Activated CD4-positive, alpha-beta T cell treated with anti-CD3 and anti-CD28 coated beads, Interleukin-2, amount 50 U/mL, for 1 hour (primary cell): ENCODE results near the gene CAMK1.

Source experiments
- DNase-seq: peaks from one replicate; pipeline ENCODE4 v3.0.0-alpha.2; 2020

Gene CAMK1

GRCh38 chr3:9770276-9770812, 597 bp upstream of the CAMK1 start:
- DNase-seq, result no peak

GRCh38 chr3:9769012-9769411, 735 bp downstream of the CAMK1 start:
- DNase-seq, result no peak

GRCh38 chr3:9768141-9768775, 1.5 kb downstream of the CAMK1 start:
- no peak for DNase-seq

- no peak for DNase-seq
These were observed 2.3 kb downstream of the CAMK1 start for GRCh38 chr3:9767418-9767817.

GRCh38 chr3:9765865-9766264, 3.9 kb downstream of the CAMK1 start:
- DNase-seq, result no peak

GRCh38 chr3:9762871-9763270, 6.9 kb downstream of the CAMK1 start:
- DNase-seq, result no peak

- DNase-seq, result no peak
These were observed 7.8 kb downstream of the CAMK1 start for GRCh38 chr3:9761919-9762318.

- no peak for DNase-seq
These were observed 8.8 kb downstream of the CAMK1 start for GRCh38 chr3:9760779-9761505.

GRCh38 chr3:9757427-9757826, 12.3 kb downstream of the CAMK1 start:
- DNase-seq, result no peak

- no peak for DNase-seq
These were observed 15.1 kb downstream of the CAMK1 start for GRCh38 chr3:9754678-9755077.

- no peak for DNase-seq
These were observed 19.0 kb downstream of the CAMK1 start for GRCh38 chr3:9750556-9751411.

GRCh38 chr3:9749645-9750555, 19.8 kb downstream of the CAMK1 start, which contains the start of gene OGG1:
Gene OGG1 (plus strand): TSS chr3:9749952. CDS start chr3:9750287, 335 bp downstream.
- peak; percentile 91 for DNase-seq

GRCh38 chr3:9749296-9749644, 20.5 kb downstream of the CAMK1 start:
- DNase-seq, result no peak

- no peak for DNase-seq
These were observed 21.7 kb downstream of the CAMK1 start for GRCh38 chr3:9748031-9748430.

- DNase-seq, result no peak
These were observed 22.5 kb downstream of the CAMK1 start for GRCh38 chr3:9747267-9747666.

- no peak for DNase-seq
These were observed 23.4 kb downstream of the CAMK1 start for GRCh38 chr3:9746330-9746729.

- DNase-seq, result no peak
These were observed 24.2 kb downstream of the CAMK1 start for GRCh38 chr3:9745521-9745920.

- no peak for DNase-seq
These were observed 25.6 kb downstream of the CAMK1 start for GRCh38 chr3:9744162-9744561.

GRCh38 chr3:9743548-9743947, 26.2 kb downstream of the CAMK1 start:
- no peak for DNase-seq

- no peak for DNase-seq
These were observed 27.2 kb downstream of the CAMK1 start for GRCh38 chr3:9742560-9742959.

GRCh38 chr3:9739181-9739580, 30.6 kb downstream of the CAMK1 start:
- no peak for DNase-seq

- no peak for DNase-seq
These were observed 32.9 kb downstream of the CAMK1 start for GRCh38 chr3:9736831-9737230.
